ENCODE measurements around the gene CTLA4. TPM values are rescaled to one million over a fixed set of nuclear protein-coding genes. Genes with fewer than 3 reads are reported as not detected.
"Not testable (repeated sequence)": the region's sequence is repeated elsewhere in the genome, so short reads cannot be mapped to it uniquely, and the experiment has no call there.

CTLA4 gene
- total RNA-seq, 1 donor from 2014 or later: not detected

DNA sequence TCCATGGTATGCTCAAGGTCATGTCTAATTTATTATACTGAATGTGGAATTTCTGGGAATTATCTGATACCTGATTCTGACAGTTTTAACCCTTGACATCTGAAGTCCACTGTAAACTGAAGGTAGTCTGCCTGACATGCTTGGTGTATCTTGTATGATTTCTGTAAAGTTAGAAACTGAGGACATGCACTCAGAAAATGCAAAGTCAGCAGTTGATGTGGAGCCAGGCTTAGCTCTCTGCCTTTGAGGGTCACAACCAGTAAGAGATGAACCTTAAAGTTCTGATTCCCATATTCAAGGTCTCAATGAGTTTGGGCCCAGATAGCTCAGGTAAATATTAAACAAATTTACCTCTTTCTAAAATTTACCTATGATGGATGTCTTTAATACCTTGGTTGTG lies 12.3 kb upstream of the CTLA4 start:
- FAIRE-seq: no peak
- no peak for DNase-seq (ENCODE audit: low spot score in 2 of 2)

DNA sequence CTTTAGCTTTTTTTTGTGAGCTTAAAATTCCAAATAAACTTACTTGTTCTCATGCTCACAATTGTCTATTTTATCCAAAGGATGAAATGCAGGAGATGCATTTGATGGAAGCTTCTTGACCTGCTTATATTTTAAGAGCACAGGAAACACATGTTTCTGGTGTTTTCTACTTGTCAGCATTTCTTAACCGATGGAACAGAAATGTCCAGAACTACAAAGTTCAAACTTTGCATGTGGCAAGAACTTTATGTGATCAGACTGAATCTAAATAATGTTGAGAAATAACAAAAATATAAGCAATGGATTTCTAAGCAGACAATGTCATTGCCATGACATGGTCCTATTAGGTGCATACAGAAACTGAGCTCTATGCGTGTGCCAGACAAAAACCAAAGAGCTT lies 9.9 kb upstream of the CTLA4 start:
- FAIRE-seq (no peak), DNase-seq (ENCODE audit: low spot score in 2 of 2) (no peak)

DNA sequence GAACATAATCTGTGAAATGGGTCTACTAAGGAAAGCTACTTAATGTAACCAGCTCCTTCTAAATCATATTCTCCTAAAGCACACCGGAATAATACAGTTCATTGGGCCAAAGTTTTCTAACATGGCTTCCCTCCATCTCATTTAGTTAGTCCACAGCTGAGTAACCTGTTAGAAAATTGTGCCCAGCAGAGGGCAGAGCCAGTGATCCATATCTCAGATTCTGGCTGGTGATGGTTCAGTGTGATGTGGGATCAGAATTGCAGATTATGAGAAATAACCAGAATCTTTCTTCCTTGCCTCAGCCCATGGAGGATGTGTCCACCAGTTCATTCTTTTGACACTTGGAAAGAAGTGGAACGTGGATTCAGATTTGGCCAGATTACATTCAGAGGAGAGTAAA lies 9.4 kb upstream of the CTLA4 start:
- no peak for DNase-seq (ENCODE audit: low spot score in 2 of 2)
- no peak for FAIRE-seq

DNA sequence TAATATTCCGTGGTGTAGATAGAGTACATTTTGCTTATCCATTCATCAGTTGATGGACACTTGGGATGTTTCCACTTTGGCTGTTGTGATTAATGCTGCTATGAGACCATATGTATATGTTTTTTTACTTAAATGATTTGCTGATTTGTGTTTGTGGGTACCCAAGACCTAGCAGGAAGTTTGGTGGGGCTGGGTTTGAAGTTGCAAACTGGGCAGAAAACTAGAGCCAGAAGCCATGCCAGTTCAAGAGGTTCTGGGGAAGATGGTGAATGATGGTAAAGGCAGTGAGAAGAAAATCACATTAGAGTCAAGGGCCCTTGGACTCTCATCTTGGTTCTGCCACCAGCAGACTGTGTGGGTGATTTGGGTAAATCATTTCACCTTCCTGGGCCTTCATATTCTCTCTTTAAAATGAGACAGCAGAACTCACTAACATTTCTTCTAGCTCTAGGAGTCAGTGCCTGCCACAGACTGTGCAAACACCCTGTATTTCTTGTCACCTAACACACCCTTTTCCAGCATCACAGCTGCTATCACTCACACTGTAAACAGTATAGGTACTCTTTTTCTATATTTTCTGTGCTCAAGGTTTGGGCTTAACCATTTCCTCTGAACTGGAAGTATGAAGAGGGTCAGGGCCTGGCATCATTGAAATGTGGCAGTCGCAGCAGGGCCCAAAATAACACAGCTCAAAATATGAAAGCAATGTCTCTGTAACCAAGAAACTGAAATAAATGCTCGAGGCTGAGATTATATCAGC lies 8.4 kb upstream of the CTLA4 start:
- FAIRE-seq: no peak
- no peak for DNase-seq (ENCODE audit: low spot score in 2 of 2)

DNA sequence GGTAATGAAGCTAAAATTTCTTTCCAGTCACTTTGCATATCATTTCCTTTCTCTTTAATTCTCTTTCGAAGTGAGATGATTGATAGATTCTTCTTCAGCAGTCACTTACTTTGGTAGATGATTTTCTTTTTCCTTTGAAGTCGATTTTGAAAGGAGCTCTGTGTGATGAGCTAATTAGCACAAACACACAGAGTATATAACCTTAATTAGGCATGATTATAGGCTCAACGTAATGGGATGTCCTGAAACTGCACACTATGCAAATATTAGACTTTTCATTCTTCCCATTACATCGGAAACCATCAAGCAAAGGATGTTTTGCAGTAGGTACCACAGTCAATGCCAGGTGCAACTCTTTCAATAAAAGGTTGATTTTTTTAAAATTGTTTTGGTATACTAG lies 6.4 kb upstream of the CTLA4 start:
- FAIRE-seq (no peak), DNase-seq (ENCODE audit: low spot score in 2 of 2) (no peak)

DNA sequence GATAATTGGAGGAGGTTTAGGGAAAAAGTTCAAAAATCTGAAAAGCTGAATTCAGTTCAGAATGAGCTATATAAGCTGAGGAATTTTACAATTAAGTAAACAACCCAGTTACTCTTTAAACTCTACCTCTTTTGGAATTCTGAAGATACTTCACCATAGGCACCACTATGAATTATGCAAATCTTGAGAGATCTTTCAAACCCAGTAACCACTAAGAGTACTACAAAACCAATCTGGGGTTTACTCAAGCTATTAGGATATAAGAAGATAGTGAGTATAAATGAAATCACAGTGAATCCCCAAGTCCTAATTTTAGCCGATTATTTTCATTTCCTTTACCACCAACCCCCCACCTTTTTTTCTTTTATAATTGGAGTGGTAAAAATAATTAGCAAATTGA lies 6.0 kb upstream of the CTLA4 start:
- DNase-seq (ENCODE audit: low spot score in 2 of 2) (no peak), FAIRE-seq (no peak)

DNA sequence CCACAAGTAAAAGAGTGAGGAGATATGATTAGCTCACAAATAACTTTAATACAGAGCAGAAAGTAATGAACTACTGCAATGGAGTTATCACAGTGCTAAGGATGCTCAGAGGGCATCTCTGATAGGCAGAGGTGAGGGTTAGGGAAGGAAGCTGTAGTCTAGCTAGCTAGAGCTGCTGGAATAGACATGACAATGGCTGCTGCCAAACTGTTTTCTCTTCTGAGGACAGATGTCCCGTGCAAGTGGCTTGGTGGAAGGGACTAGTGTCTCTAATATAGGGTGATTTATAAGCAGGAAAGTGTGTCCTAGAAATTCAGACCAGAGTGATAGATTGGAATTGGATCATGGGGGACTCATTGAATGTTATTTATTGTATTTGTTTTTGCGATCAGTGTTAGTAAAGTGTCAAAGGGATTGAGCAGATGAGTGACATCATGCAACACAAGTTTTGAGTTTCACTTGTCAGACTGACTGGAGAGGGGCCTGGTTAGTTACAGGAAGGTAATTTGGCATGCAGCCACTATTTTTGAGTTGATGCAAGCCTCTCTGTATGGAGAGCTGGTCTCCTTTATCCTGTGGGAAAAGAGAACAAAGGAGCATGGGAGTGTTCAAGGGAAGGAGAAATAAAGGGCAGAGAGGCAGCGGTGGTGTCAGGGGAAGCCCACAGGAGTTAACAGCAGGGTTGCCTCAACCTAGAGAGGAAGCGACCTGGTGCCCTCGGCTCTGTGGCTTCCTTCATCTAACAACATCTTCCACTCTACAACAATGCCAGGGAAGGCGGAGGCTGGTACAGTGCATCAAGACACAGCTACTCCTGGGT lies 1.9 kb downstream of the CTLA4 start:
- FAIRE-seq: no peak
- no peak for DNase-seq (ENCODE audit: low spot score in 2 of 2)

DNA sequence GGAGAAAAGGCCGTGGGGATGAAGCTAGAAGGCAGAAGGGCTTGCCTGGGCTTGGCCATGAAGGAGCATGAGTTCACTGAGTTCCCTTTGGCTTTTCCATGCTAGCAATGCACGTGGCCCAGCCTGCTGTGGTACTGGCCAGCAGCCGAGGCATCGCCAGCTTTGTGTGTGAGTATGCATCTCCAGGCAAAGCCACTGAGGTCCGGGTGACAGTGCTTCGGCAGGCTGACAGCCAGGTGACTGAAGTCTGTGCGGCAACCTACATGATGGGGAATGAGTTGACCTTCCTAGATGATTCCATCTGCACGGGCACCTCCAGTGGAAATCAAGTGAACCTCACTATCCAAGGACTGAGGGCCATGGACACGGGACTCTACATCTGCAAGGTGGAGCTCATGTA lies 2.9 kb downstream of the CTLA4 start:
- DNase-seq (ENCODE audit: low spot score in 2 of 2) (no peak), FAIRE-seq (no peak)

DNA sequence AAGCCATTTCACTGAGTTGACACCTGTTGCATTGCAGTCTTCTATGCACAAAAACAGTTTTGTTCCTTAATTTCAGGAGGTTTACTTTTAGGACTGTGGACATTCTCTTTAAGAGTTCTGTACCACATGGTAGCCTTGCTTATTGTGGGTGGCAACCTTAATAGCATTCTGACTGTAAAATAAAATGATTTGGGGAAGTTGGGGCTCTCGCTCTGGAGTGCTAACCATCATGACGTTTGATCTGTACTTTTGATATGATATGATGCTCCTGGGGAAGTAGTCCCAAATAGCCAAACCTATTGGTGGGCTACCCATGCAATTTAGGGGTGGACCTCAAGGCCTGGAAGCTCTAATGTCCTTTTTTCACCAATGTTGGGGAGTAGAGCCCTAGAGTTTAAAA lies 3.4 kb downstream of the CTLA4 start:
- DNase-seq (ENCODE audit: low spot score in 2 of 2) (no peak), FAIRE-seq (no peak)

DNA sequence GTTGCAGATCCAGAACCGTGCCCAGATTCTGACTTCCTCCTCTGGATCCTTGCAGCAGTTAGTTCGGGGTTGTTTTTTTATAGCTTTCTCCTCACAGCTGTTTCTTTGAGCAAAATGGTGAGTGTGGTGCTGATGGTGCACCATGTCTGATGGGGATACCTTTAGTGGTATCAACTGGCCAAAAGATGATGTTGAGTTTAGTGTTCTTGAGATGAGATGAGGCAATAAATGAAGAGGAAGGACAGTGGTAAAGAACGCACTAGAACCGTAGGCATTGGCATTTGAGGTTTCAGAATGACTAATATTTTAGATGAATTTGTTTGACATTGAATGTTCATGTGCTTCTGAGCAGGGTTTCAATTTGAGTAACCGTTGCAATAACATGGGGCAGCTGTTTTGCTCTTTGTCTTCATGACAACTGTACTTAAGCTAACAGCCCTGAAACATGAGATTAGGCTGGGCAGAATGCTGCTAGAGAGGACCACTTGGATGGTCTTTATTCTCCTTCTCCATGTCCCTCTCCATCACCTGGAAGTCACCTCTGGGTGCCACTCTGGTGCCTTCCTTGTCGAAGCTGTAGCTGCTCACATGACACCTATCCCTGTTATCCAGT lies 3.9 kb downstream of the CTLA4 start:
- no peak for DNase-seq (ENCODE audit: low spot score in 2 of 2)
- no peak for FAIRE-seq

DNA sequence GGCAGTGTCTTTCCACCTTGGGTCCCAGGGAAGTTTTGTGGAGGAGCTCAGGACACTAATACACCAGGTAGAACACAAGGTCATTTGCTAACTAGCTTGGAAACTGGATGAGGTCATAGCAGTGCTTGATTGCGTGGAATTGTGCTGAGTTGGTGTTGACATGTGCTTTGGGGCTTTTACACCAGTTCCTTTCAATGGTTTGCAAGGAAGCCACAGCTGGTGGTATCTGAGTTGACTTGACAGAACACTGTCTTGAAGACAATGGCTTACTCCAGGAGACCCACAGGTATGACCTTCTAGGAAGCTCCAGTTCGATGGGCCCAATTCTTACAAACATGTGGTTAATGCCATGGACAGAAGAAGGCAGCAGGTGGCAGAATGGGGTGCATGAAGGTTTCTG lies 5.9 kb downstream of the CTLA4 start:
- FAIRE-seq (no peak), DNase-seq (ENCODE audit: low spot score in 2 of 2) (no peak)

DNA sequence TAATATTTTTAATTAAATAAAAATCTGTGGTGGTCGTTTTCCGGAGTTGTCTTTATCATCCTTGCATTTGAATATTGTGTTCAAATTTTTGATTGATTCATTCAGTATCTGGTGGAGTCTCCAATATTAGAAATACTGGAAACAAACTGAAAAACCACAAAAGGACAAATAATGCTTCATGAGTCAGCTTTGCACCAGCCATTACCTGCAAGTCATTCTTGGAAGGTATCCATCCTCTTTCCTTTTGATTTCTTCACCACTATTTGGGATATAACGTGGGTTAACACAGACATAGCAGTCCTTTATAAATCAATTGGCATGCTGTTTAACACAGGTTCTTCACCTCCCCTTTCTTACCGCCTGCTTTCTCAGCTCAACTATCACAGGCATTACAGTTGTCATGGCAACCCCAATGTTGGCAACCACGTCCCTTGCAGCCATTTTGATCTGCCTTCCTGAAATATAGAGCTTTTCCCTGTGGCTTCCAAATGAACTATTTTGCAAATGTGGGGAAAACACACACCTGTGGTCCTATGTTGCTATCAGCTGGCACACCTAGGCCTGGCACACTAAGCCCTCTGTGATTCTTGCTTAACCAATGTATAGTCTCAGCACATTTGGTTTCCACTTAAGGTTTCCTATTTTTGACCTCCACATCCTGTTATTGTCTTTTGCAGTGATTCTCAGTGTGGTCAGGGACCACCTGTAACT lies 6.5 kb downstream of the CTLA4 start:
- FAIRE-seq (no peak), DNase-seq (ENCODE audit: low spot score in 2 of 2) (no peak)

DNA sequence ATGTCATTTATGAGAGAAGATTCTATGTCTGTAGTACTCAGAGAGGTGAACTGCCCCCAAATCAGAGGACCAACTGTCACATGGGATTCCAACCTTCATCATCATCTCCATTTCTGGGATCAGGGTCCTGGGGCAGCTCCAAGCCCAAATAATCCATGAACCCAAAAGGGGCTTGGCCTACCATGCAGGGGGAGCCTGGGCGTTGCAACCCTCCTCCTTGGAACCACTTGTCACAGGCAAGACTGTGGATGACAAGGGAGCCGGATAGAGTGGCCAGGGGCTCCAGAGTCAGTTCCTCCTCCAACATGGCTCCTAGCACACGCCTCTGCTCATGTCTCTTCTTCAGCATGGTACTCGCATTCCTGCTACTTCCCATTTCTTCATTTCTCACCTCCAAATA lies 7.9 kb downstream of the CTLA4 start:
- no peak for DNase-seq (ENCODE audit: low spot score in 2 of 2)
- no peak for FAIRE-seq

DNA sequence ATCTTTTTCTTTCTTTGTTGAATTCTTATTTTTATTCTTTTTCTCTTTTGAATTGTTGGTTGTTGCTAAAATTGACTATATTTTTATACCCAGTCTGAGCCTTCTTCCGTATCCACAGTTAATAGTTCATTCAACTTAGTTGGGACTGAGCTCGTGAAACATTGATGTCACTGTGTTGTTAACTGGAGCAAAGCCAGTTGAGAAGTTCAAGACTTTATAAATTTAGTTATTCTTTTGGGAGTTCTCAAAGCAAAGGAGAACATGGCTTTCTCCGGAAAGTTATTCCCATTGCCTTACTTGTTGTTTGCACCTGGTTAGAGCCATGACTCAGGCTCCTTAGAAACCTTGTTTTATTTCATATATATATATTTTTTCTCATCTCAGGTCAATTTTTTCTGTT lies 8.8 kb downstream of the CTLA4 start:
- FAIRE-seq (no peak), DNase-seq (ENCODE audit: low spot score in 2 of 2) (no peak)

DNA sequence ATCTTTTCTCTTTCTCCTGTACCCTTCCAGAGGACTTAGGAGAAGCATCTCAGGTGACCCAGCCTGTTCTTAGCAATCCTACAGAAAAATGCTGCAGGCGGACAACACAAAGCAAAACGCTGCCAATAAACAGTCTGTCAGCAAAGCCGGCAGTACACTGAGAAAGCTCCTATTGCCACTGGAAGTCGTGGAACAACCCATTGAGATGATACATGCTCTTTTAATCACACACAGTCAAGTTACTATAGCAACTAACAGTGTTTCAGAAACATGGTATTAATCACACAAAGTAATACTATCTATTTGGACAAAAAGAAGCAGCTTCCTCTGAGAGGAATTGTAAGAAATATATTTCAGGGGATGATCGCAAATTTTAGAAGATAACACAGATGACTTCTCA lies 10.5 kb downstream of the CTLA4 start:
- no peak for DNase-seq (ENCODE audit: low spot score in 2 of 2)
- FAIRE-seq: no peak

DNA sequence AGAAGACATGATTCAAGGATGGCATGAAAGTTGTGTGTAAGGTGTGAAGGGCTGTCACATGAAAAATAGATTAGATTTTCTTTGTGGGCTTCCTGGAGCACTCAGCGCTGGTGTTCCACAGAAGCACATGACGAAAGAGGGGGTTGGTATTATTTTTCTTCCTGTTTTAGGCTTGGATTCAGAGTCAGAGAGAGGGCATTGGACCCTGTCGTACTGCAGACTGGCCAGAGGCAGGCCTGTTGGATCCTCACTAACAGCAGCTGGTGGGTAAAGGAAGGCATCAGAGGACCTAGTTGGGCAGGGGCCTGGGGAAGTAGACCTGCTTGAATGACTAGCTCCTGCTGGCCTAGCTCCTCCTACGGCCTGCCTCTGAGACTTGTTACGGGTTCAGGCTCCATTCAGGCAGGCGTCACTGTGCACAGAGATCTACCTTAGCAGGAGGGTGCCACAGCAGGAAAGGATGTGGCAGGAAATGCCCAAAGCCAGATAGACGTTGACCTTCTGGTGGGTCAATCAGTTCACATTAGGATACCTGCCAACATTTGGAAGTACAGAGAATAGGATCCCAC lies 13.1 kb downstream of the CTLA4 start:
- FAIRE-seq (no peak), DNase-seq (ENCODE audit: low spot score in 2 of 2) (no peak)

DNA sequence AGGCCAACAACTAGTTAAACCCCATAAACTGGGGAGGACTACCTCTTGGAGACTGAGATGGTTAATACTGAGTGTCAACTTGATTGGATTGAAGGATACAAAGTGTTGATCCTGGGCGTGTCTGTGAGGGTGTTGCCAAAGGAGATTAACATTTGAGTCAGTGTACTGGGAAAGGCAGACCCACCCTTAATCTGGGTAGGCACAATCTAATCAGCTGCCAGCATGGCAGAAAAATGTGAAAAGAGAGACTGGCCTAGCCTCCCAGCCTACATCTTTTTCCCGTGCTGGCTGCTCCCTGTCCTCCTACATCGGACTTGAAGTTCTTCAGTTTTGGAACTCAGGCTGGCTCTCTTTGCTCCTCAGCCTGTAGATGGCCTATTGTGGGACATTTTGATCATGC lies 13.6 kb downstream of the CTLA4 start:
- not testable (repeated sequence) for DNase-seq (ENCODE audit: low spot score in 2 of 2); FAIRE-seq

DNA sequence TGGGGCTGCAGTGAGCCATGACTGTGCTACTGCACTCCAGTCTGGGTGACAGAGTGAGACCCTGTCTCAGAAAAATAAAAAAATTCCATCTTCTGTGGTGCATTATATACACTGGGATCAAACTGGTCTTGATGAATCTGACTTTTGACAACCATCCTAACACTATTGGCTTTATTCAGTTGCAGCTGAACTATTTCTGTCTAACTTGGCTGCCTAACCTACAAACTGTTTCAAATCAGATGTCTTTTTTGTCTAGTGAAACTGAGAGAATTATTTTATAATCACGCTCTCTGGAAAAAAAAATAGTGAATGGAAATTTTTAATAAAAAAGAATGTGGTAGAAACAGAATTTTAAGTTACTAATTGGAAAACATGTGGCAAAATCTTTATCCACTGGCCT lies 15.0 kb downstream of the CTLA4 start:
- no peak for FAIRE-seq
- no peak for DNase-seq (ENCODE audit: low spot score in 2 of 2)

DNA sequence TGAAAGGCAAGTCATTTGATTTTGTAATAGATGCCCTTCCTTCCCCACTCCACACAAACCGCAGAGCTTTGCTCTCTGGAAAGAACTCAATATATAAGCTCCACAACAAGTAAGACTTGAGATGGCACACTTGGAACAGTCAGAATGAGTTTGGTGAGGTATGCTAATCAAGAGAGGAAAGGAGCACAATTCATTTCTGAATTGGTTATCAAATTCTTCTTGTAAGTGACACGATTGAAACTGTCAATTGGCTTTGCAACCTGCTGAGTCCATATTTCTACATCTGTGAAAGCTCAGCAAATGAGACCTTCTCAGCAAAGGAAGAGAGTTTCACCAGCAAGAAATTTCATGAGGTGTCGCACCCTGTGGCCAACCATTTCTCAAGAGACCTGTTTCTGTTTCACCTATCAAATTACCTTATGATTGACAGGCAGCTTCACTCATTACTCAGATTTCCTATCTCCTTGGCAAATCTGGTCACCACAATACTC lies 19.1 kb downstream of the CTLA4 start:
- DNase-seq (ENCODE audit: low spot score in 2 of 2): no peak
- no peak for FAIRE-seq

DNA sequence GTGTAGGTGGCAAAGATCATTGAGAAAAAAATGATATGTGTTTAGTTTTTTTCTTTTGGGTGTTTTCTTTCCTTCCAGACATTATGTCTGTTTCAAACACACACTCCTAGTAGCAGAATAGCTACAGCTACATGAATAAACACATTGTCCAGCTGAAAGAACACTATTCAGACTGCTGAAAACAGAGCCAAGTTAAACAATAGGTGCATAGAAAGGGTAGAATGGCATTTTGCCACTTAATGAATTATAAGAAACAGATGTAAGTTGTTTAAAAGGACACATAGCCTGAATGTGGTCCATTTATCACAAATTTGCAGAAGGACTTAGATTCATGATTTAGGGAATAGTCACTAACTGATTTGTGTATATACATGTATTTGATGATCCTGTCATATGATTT lies 20.1 kb downstream of the CTLA4 start:
- FAIRE-seq: peak; percentile 96
- DNase-seq (ENCODE audit: low spot score in 2 of 2): peak in 1 of 2 donors; percentile 8

DNA sequence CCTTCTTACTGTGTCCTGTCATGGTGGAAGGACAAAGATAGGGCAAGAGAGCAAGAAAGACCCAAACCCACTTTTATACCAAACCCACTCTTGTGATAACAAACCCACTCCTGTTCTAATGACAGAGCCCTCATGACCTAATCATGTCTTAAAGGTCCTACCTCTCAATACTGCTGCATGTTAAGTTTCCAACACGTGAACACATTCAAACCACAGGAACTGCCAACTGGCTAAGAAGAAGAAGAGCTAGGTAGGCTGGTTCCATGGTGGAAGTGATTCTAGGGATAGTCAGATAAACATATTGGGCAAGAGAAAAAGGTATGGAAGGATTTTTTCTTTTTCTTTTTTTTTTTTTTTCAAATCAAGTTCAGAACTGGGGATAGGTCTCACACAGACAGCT lies 22.0 kb downstream of the CTLA4 start:
- DNase-seq (ENCODE audit: low spot score in 2 of 2) (no peak), FAIRE-seq (no peak)

Data from frontal cortex (tissue), 4 donors.